ENCODE measurements around the gene TSPEAR.
"Not testable (repeated sequence)": the region's sequence is repeated elsewhere in the genome, so short reads cannot be mapped to it uniquely, and the experiment has no call there.

The TSPEAR gene

DNA sequence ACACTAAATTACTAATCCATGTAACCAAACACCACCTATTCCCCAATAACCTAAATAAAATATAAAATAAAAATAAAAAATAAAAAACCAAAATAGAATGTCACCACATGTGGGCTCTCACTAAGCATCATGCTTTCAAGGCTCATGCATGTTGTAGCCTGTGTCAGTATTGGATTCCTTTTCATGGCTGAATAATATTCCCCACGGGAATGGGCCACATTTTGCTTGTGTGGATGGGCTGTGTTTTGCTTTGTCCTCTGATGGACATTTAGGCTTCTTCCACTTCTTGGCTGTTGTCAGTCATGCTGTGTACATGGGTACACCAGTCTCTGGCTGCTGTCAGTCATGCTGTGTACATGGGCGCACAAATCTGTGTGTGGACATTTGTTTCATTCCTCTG is 122.3 kb downstream of the TSPEAR start:
- DNase-seq (ENCODE audit: low read depth in 2 of 2) = no peak

DNA sequence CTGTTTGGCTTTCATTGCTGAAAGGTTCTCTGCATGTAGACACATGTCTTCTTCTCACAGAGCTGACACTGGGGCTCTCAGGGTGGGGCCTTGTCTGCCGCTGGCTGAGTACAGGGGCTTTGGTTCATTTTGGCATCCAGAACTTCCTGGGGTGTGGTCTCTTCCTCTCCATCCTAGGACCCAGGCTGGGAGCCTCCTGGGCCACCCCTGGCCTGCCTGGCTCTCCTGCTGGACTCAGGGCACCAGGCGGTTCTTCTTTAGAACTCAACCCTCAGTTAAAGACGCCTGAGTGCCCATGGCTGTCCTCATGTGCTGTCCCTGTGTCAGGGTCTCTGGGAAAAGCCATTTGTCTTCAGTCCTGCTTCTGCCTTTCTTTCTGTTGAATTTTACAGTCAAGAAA is 125.5 kb downstream of the TSPEAR start:
- no peak for DNase-seq (ENCODE audit: low read depth in 2 of 2)

- DNase-seq (ENCODE audit: low read depth in 2 of 2) = no peak
Observed at GRCh38 chr21:44583800-44584147, 127.6 kb downstream of the TSPEAR start.

- no peak for DNase-seq (ENCODE audit: low read depth in 2 of 2)
Observed at GRCh38 chr21:44583089-44583799, 128.1 kb downstream of the TSPEAR start.

GRCh38 chr21:44582055-44582454 is 129.3 kb downstream of the TSPEAR start:
- no peak for DNase-seq (ENCODE audit: low read depth in 2 of 2)

DNA sequence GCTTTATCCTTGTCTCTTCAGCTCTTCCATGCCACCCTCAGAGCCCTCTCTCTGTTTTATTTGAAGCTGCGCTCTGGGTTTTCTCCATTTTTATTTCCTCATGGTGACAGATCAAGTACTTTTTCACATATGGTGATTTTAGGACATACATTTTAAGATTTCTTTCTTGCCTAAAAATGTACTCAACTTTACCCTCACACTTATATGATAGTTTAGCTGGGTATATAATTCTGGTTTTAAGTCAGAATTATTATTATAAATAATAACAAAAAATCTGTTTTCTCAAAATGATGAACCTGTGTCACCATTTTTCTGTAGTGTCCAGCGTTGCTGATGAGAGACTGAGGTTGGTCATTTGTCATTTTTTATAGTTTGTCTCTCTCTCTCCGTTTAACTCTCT is 130.2 kb downstream of the TSPEAR start:
- no peak for DNase-seq (ENCODE audit: low read depth in 2 of 2)

GRCh38 chr21:44580231-44580821 is 131.0 kb downstream of the TSPEAR start, which contains the start of gene KRTAP10-5:
KRTAP10-5 (minus strand) TSS chr21:44580604; CDS start chr21:44580578, 26 bp downstream.
- not testable (repeated sequence) for DNase-seq (ENCODE audit: low read depth in 2 of 2)

DNA sequence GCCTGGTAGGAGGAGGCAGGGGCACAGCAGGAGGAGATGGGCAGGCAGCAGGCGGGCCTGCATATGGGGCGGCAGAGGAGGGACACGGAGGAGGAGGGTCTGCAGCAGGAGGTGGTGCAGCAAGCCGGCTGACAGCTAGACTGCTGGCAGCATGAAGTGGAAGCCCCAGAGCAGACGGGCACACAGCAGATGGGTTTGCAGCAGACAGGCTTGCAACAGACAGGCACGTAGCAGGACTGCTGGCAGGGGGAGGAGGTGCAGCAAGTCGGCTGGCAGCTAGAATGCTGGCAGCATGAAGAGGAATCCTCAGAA is 131.6 kb downstream of the TSPEAR start:
- DNase-seq (ENCODE audit: low read depth in 2 of 2) = no peak

DNA sequence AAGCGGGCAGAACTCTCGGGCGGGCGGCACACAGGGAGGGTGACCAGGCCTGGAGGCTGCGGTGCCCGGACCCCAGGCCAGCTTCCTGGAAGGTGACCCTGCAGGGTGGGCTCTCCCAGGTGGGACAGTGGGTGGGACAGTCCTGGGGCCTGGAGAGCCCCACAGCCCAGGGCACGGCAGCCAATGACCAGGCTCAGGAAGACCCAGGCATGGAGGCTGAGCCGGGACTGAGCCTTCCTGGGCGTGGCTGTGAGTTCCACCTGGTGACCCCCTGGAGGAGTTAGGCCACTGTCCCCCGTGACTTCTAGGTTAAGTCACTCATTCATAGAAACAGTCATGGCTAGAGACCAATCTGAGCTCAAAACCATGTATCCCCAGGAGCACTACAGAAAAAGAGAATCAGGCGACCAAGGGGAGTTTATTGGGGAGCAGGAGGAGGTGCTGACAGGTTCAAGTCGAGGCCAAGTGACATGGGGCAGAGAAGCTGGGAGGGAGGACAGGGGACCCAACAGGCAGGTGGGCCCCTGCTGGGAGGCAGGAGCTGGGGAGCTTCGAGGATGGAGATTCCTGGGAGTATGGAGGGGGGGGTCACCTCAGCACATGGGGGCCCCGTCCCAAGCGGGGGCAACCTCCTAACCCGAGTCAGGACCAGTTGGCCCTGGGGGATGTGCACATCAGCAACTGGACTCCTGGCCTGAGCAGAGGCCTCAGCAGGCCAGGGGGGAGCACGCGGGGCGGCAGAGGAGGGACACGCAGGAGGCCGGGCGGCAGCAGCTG is 132.1 kb downstream of the TSPEAR start:
- DNase-seq (ENCODE audit: low read depth in 2 of 2) = no peak

- DNase-seq (ENCODE audit: low read depth in 2 of 2) = no peak
Observed at GRCh38 chr21:44578371-44579055, 132.9 kb downstream of the TSPEAR start.

- no peak for DNase-seq (ENCODE audit: low read depth in 2 of 2)
Observed at GRCh38 chr21:44576025-44576420, 135.3 kb downstream of the TSPEAR start.

DNA sequence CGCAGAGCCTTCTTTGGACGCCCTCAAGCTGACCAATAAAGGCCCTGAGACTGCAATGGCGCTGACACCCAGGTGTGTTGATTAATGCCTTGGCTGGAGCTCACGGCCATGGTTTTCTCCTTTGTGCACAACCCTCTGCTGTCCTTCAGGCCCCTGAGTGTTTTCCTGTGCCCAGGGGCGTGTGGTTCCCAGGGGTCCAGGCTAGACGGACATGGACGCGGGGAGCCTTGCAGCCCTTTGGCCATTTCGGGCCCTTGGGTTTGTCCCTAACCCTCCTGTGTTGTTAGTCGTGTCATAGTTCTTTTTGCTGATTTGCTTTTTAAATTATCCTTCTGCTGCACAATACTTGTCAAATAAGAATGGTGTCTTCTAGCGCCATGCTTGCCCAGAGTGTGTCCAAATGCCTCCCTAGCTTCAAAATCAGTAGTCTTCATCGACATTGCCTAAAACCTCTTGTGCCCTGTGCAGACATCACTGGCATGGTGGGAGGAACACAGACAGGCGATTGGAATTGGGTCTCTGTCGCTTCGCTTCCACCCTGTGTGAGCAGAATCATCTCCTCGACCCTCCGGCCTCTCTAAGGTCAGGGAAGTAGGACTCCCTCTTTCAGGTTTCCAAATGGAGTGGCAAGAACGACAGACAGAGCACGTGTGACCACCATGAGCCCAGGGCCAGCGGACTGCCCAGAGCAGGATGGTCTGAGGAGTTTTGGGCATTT is 135.9 kb downstream of the TSPEAR start:
- no peak for DNase-seq (ENCODE audit: low read depth in 2 of 2)

DNA sequence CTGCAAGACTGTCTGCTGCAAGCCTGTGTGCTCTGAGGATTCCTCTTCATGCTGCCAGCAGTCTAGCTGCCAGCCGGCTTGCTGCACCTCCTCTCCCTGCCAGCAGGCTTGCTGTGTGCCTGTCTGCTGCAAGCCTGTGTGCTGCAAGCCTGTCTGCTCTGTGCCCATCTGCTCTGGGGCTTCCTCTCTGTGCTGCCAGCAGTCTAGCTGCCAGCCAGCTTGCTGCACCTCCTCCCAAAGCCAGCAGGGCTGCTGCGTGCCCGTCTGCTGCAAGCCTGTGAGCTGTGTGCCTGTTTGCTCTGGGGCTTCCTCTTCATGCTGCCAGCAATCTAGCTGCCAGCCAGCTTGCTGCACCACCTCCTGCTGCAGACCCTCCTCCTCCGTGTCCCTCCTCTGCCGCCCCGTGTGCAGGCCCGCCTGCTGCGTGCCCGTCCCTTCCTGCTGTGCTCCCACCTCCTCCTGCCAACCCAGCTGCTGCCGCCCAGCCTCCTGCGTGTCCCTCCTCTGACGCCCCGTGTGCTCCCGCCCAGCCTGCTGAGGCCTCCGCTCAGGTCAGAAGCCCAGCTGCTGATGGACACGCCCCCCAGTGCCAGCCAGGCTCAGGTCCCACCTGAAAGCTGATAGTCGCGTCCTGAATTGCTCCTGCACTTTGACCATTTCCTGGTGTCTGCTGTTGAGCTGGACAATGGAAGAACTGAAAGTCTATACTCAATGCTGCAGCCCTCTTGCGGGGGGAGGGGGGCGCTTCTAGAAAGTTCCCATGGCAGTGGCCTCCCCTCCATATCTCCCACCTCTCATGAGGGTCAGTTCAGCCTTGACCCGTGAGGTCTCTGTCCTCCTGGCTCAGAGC is 136.7 kb downstream of the TSPEAR start:
- no peak for DNase-seq (ENCODE audit: low read depth in 2 of 2)

DNA sequence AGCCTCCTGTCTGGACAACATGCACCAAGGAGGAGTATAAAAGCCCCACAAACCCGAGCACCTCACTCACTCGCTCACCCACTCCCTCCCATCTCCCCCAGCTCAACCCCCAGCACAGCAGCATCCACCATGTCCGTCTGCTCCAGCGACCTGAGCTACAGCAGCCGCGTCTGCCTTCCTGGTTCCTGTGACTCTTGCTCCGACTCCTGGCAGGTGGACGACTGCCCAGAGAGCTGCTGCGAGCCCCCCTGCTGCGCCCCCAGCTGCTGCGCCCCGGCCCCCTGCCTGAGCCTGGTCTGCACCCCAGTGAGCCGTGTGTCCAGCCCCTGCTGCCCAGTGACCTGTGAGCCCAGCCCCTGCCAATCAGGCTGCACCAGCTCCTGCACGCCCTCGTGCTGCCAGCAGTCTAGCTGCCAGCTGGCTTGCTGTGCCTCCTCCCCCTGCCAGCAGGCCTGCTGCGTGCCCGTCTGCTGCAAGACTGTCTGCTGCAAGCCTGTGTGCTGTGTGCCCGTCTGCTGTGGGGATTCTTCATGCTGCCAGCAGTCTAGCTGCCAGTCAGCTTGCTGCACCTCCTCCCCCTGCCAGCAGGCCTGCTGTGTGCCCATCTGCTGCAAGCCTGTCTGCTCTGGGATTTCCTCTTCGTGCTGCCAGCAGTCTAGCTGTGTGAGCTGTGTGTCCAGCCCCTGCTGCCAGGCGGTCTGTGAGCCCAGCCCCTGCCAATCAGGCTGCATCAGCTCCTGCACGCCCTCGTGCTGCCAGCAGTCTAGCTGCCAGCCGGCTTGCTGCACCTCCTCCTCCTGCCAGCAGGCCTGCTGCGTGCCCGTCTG is 137.5 kb downstream of the TSPEAR start, which contains the start of gene KRTAP10-4:
Gene KRTAP10-4, plus strand, starts transcription at position 100 of the 827 bp plus-strand sequence. Its CDS starts 30 bp downstream, at position 130.
- not testable (repeated sequence) for DNase-seq (ENCODE audit: low read depth in 2 of 2)

GRCh38 chr21:44572959-44573583 is 138.3 kb downstream of the TSPEAR start:
- DNase-seq (ENCODE audit: low read depth in 2 of 2) = no peak

GRCh38 chr21:44571844-44572782 is 139.3 kb downstream of the TSPEAR start:
- DNase-seq (ENCODE audit: low read depth in 2 of 2) = no peak

- no peak for DNase-seq (ENCODE audit: low read depth in 2 of 2)
Observed at GRCh38 chr21:44571296-44571695, 140.1 kb downstream of the TSPEAR start.

GRCh38 chr21:44569861-44570517 is 141.4 kb downstream of the TSPEAR start:
- DNase-seq (ENCODE audit: low read depth in 2 of 2) = no peak
